Effector CD8-positive, alpha-beta T cell (primary cell): Measurements from ENCODE around the gene FARP2.
"Not testable (repeated sequence)": the region's sequence is repeated elsewhere in the genome, so short reads cannot be mapped to it uniquely, and the experiment has no call there.

Source experiments
- DNase-seq: peaks from one replicate; lab custom pipeline; 2025; lab: John Stamatoyannopoulos, UW

Gene FARP2

DNA sequence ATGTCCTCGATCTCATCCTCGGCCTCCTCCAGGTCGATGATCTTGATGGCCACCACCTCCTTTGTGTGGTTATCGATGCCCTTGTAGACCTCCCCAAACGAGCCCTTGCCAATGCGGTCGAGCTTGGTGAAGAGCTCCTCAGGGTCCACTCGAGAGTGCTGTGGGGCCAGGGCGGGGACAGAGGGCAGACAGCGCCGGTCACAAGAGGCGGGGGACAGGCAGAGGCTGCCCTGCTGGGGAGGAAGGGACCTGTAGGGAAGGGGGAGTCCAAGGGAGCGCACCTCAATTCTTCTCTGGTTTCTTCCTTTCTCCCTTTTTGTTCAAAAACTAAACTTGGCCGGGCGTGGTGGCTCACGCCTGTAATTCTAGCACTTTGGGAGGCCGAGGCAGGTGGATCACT lies 145.5 kb downstream of the FARP2 start:
- no peak for DNase-seq

GRCh38 chr2:241502281-241502680 lies 146.2 kb downstream of the FARP2 start:
- DNase-seq = no peak

- no peak for DNase-seq
These were observed 147.8 kb downstream of the FARP2 start for GRCh38 chr2:241503776-241504392.

- no peak for DNase-seq
These were observed 149.1 kb downstream of the FARP2 start for GRCh38 chr2:241505086-241505780.

DNA sequence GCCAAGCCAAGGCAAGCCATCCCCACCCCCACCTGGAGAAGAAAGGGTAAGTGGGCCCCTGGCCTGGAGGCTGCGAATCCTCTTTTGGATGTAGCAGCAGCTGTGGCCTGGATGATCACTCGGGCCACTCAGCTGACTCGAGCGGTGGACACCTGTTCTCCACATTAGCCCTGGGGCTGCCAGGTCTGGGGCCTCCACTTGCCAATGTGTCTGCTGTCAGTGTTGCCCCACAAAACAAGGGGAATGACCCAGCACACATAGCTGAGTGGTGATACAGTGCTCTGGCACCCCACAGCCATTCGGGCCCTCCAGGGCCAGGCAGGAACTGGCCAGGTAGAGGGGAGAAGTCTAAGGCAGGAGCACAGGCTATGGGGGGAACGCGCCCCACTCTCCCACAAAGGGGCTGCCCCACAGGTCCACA lies 149.7 kb downstream of the FARP2 start:
- DNase-seq = no peak

- DNase-seq = not testable (repeated sequence)
These were observed 150.2 kb downstream of the FARP2 start for GRCh38 chr2:241506317-241506716.

GRCh38 chr2:241506793-241507429 lies 150.8 kb downstream of the FARP2 start:
- no peak for DNase-seq

GRCh38 chr2:241507430-241508239 lies 151.6 kb downstream of the FARP2 start:
- DNase-seq = peak; percentile 33

- peak; percentile 94 for DNase-seq
These were observed 152.4 kb downstream of the FARP2 start, which contains the start of gene STK25 for GRCh38 chr2:241508240-241509154. Gene STK25 (minus strand): TSS chr2:241508584. CDS start chr2:241508035, 549 bp downstream.

GRCh38 chr2:241509155-241509784 lies 153.2 kb downstream of the FARP2 start:
- DNase-seq = no peak

GRCh38 chr2:241511091-241511741 lies 155.1 kb downstream of the FARP2 start:
- DNase-seq = no peak

- DNase-seq = no peak
These were observed 158.5 kb downstream of the FARP2 start for GRCh38 chr2:241514553-241514952.

- DNase-seq = no peak
These were observed 159.1 kb downstream of the FARP2 start for GRCh38 chr2:241514986-241515737.

GRCh38 chr2:241516520-241516965 lies 160.5 kb downstream of the FARP2 start:
- no peak for DNase-seq

DNA sequence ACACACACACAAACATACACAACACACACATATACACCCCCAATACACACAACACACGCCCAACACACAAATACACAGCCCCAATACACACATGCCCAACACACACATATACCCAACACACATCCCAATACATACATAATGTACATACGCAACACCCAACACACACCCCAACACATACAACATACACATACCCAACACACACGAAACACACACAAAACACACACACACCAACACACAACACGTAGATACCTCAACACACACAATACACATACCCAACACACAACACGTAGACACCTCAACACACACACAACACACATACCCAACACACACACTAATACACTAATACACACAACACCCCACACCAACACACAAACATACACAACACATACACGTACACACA lies 161.2 kb downstream of the FARP2 start:
- DNase-seq = no peak

- DNase-seq = no peak
These were observed 163.6 kb downstream of the FARP2 start for GRCh38 chr2:241519669-241520068.

GRCh38 chr2:241522477-241522876 lies 166.4 kb downstream of the FARP2 start:
- DNase-seq = no peak

DNA sequence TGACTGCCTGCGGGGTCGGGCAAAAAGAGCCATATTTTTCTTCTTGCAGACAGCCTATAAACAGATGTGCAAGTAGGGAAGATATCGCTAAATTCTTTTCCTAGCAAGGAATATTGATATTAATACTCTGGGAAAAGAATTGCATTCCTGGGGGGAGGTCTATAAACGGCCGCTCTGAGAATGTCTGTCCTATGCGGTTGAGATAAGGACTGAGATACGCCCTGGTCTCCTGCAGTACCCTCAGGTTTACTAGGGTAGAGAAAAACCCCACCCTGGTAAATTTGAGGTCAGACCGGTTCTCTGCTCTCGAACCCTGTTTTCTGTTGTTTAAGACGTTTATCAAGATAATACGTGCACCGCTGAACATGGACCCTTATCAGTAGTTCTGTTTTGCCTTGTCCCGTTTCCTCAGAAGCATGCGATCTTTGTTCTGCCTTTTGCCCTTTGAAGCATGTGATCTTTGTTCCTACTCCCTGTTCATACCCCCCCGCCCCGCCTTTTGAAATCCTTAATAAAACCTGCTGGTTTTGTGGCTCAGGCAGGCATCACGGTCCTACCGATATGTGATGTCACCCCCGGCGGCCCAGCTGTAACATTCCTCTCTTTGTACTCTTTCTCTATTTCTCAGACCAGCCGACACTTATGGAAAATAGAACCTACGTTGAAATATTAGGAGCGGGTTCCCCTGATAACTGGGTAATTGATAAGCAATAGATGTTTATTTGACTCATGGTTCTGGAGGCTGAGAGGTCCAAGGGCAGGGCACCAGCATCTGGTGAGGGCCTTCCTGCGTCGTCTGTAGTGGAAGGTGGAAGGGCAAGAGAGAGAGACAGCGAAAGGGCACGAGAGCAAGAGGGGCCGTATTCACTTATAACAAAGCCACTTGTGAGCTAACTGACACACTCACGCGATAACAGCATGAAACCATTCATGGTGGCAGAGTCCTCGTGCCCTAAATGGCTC lies 170.0 kb downstream of the FARP2 start:
- DNase-seq = not testable (repeated sequence)
